Sciatic nerve (tissue), 2 donors: Measurements from ENCODE around the gene TSPAN14. TPM values are rescaled to one million over a fixed set of nuclear protein-coding genes. Genes with fewer than 3 reads are reported as not detected.
"Not testable (repeated sequence)": the region's sequence is repeated elsewhere in the genome, so short reads cannot be mapped to it uniquely, and the experiment has no call there.

Experiments used
- ATAC-seq: fragments of 200-7000 bp; cut with Tn5 transposase; one replicate; pipeline ENCODE4 v1.9.1; 2020; ENCODE audit warnings: mild to moderate bottlenecking, moderate library complexity
- DNase-seq: peaks from one replicate; pipeline ENCODE4 v3.0.0-alpha.2; 2020; ENCODE audit warnings: low spot score
- intact Hi-C: fragments of 100-400 bp; cut with DNase I; formaldehyde crosslinking; loops from one replicate; pipeline ENCODE4 v1.14.2; 2022
- total RNA-seq: library from RNA; stranded (reverse); fragmentation: NEBNext Ultra II Directional; extraction: Animal tissue kit (Norgen Biotek cat#: 25700); gene quantifications from one replicate; pipeline ENCODE4 v1.2.1, GENCODE V29; 2021
- donor health status: DM: no; HTN: no; CAD: no.
- donor health status: DM: no; HTN: no; CAD: no.

TSPAN14 gene
- total RNA-seq, result 103 TPM

- ATAC-seq, result peak; percentile 89
- peak; percentile 90 for DNase-seq
- intact Hi-C loops, result no loop called here
Observed at GRCh38 chr10:80453842-80454512, at the start of gene TSPAN14. TSS of gene TSPAN14 (plus strand) at chr10:80454310. CDS start at chr10:80489234, 34,924 bp downstream.

- ATAC-seq (no peak), DNase-seq (no peak)
- intact Hi-C loops, result no loop called here
Observed at GRCh38 chr10:80405035-80405434, 49.1 kb upstream of the TSPAN14 start.

- ATAC-seq, result no peak
- intact Hi-C loops, result no loop called here
- no peak for DNase-seq
Observed at GRCh38 chr10:80405626-80406025, 48.5 kb upstream of the TSPAN14 start.

- ATAC-seq, result no peak
- no peak for DNase-seq
- intact Hi-C loops, result no loop called here
Observed at GRCh38 chr10:80406204-80406603, 47.9 kb upstream of the TSPAN14 start.

- ATAC-seq (peak; percentile 36), DNase-seq (no peak)
- intact Hi-C loops, result no loop called here
Observed at GRCh38 chr10:80407812-80408241, 46.3 kb upstream of the TSPAN14 start.

GRCh38 chr10:80408242-80409101, 45.6 kb upstream of the TSPAN14 start, which contains the start of gene PRXL2A:
TSS of gene PRXL2A (plus strand) at chr10:80408551. CDS start at chr10:80420468, 11,917 bp downstream.
- intact Hi-C loops, result no loop called here
- ATAC-seq (peak; percentile 95), DNase-seq (peak; percentile 95)

- no peak for DNase-seq
- intact Hi-C loops, result no loop called here
- no peak for ATAC-seq
Observed at GRCh38 chr10:80409121-80409520, 45.0 kb upstream of the TSPAN14 start.

GRCh38 chr10:80410122-80410521, 44.0 kb upstream of the TSPAN14 start:
- ATAC-seq (peak; percentile 20), DNase-seq (no peak)
- intact Hi-C loops, result no loop called here

GRCh38 chr10:80410578-80411145, 43.4 kb upstream of the TSPAN14 start:
- no peak for DNase-seq
- intact Hi-C loops, result no loop called here
- ATAC-seq, result no peak

GRCh38 chr10:80411267-80411668, 42.8 kb upstream of the TSPAN14 start:
- DNase-seq, result no peak
- ATAC-seq, result no peak
- intact Hi-C loops, result no loop called here

- intact Hi-C loops, result no loop called here
- ATAC-seq (no peak), DNase-seq (no peak)
Observed at GRCh38 chr10:80411681-80412220, 42.4 kb upstream of the TSPAN14 start.

- DNase-seq (no peak), ATAC-seq (no peak)
- intact Hi-C loops, result no loop called here
Observed at GRCh38 chr10:80412486-80412885, 41.6 kb upstream of the TSPAN14 start.

GRCh38 chr10:80413271-80413996, 40.7 kb upstream of the TSPAN14 start:
- DNase-seq (no peak), ATAC-seq (peak; percentile 42)
- intact Hi-C loops, result no loop called here

- DNase-seq (no peak), ATAC-seq (no peak)
- intact Hi-C loops, result no loop called here
Observed at GRCh38 chr10:80414142-80414895, 39.8 kb upstream of the TSPAN14 start.

GRCh38 chr10:80415734-80416478, 38.2 kb upstream of the TSPAN14 start:
- DNase-seq (no peak), ATAC-seq (no peak)
- intact Hi-C loops, result no loop called here

GRCh38 chr10:80416479-80417098, 37.5 kb upstream of the TSPAN14 start:
- no peak for DNase-seq
- intact Hi-C loops, result no loop called here
- ATAC-seq, result peak; percentile 85

- DNase-seq, ATAC-seq, intact Hi-C loops: not testable (repeated sequence)
Observed at GRCh38 chr10:80417256-80417655, 36.9 kb upstream of the TSPAN14 start.
